Glomerular endothelial cell (primary cell): ENCODE data around the gene SBNO2. TPM values are rescaled to one million over a fixed set of nuclear protein-coding genes. Genes with fewer than 3 reads are reported as not detected.
"Not testable (repeated sequence)": the region's sequence is repeated elsewhere in the genome, so short reads cannot be mapped to it uniquely, and the experiment has no call there.

ENCODE experiments used
- DNase-seq: peaks from one replicate; pipeline ENCODE4 v3.0.0-alpha.2; 2011; ENCODE audit warnings: low read depth, low spot score; ENCODE audit errors: extremely low read depth
- total RNA-seq: library from RNA; depleted of rRNA; stranded (reverse); fragments of >200 nt; gene quantifications from 2 replicates; pipeline ENCODE4 v1.2.3, GENCODE V29; 2015

SBNO2 gene
- total RNA-seq, 1 donor from 2014 or later = 76.3 TPM

- DNase-seq = no peak
These were observed 50.0 kb downstream of the SBNO2 start for GRCh38 chr19:1123885-1124677.

GRCh38 chr19:1123381-1123780 is 50.7 kb downstream of the SBNO2 start:
- DNase-seq = no peak

- DNase-seq = no peak
These were observed 51.1 kb downstream of the SBNO2 start for GRCh38 chr19:1122972-1123363.

- no peak for DNase-seq
These were observed 51.8 kb downstream of the SBNO2 start for GRCh38 chr19:1122021-1122971.

- DNase-seq = no peak
These were observed 52.7 kb downstream of the SBNO2 start for GRCh38 chr19:1121395-1121794.

GRCh38 chr19:1119475-1120217 is 54.4 kb downstream of the SBNO2 start:
- no peak for DNase-seq

- DNase-seq = no peak
These were observed 55.1 kb downstream of the SBNO2 start for GRCh38 chr19:1118999-1119398.

- DNase-seq = no peak
These were observed 56.4 kb downstream of the SBNO2 start for GRCh38 chr19:1117654-1118053.

GRCh38 chr19:1116726-1117581 is 57.1 kb downstream of the SBNO2 start:
- DNase-seq = no peak

GRCh38 chr19:1115646-1116420 is 58.2 kb downstream of the SBNO2 start:
- DNase-seq = no peak

GRCh38 chr19:1114728-1115127 is 59.3 kb downstream of the SBNO2 start:
- not testable (repeated sequence) for DNase-seq

GRCh38 chr19:1113986-1114483 is 60.0 kb downstream of the SBNO2 start:
- DNase-seq = no peak

GRCh38 chr19:1113030-1113985 is 60.8 kb downstream of the SBNO2 start:
- DNase-seq = no peak

- no peak for DNase-seq
These were observed 61.6 kb downstream of the SBNO2 start for GRCh38 chr19:1112268-1113029.

GRCh38 chr19:1111641-1112267 is 62.3 kb downstream of the SBNO2 start:
- no peak for DNase-seq

- DNase-seq = no peak
These were observed 63.0 kb downstream of the SBNO2 start for GRCh38 chr19:1110809-1111640.
